ENCODE results near the gene WRAP53.

The WRAP53 gene

GRCh38 chr17:7684851-7685532 is 3.3 kb upstream of the WRAP53 start:
- TF ChIP-seq CTCF (IDR thresholded peaks at IDR 0.05; ENCODE audit: insufficient read depth, low read depth, low read length, missing control alignments): no peak
- H3K4me3 ChIP-seq (ENCODE audit: low read length): peak overlapping the region; percentile 96
- no peak for DNase-seq (ENCODE audit: low read depth)

GRCh38 chr17:7685533-7686221 is 2.6 kb upstream of the WRAP53 start:
- DNase-seq (ENCODE audit: low read depth): peak; percentile 96
- no peak for TF ChIP-seq CTCF (IDR thresholded peaks at IDR 0.05; ENCODE audit: insufficient read depth, low read depth, low read length, missing control alignments)
- peak overlapping the region; percentile 96 for H3K4me3 ChIP-seq (ENCODE audit: low read length)

- TF ChIP-seq CTCF (IDR thresholded peaks at IDR 0.05; ENCODE audit: insufficient read depth, low read depth, low read length, missing control alignments): no peak
- DNase-seq (ENCODE audit: low read depth): peak; percentile 84
- H3K4me3 ChIP-seq (ENCODE audit: low read length): peak overlapping the region; percentile 96
These were observed 1.8 kb upstream of the WRAP53 start for GRCh38 chr17:7686222-7687071.

- DNase-seq (ENCODE audit: low read depth): peak; percentile 93
- H3K4me3 ChIP-seq (ENCODE audit: low read length): peak within 1 kb of the TSS; percentile 96
- no peak for TF ChIP-seq CTCF (IDR thresholded peaks at IDR 0.05; ENCODE audit: insufficient read depth, low read depth, low read length, missing control alignments)
These were observed 987 bp upstream of the WRAP53 start, which contains the start of gene TP53 for GRCh38 chr17:7687072-7687907. Gene TP53, minus strand, starts transcription at chr17:7687490. Its CDS starts 10,896 bp downstream, at chr17:7676594.

DNA sequence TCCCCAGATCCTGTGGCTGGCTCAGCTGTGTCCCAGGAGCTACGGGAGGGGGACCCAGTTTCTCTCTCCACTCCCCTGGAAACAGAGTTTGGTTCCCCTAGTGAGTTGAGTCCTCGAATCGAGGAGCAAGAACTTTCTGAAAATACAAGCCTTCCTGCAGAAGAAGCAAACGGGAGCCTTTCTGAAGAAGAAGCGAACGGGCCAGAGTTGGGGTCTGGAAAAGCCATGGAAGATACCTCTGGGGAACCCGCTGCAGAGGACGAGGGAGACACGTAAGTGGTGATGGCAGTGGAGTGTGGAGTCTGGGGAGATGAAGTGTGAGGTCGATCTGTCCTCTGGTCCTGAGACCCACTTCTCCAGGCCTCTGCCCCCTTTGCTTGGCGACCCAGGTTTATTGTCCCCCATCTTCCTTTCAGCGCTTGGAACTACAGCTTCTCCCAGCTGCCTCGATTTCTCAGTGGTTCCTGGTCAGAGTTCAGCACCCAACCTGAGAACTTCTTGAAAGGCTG is 585 bp downstream of the WRAP53 start:
- DNase-seq (ENCODE audit: low read depth): no peak
- no peak for TF ChIP-seq CTCF (IDR thresholded peaks at IDR 0.05; ENCODE audit: insufficient read depth, low read depth, low read length, missing control alignments)
- H3K4me3 ChIP-seq (ENCODE audit: low read length): peak overlapping the region; percentile 96

- TF ChIP-seq CTCF (IDR thresholded peaks at IDR 0.05; ENCODE audit: insufficient read depth, low read depth, low read length, missing control alignments): no peak
- H3K4me3 ChIP-seq (ENCODE audit: low read length): no peak overlapping the region
- DNase-seq (ENCODE audit: low read depth): no peak
These were observed 7.3 kb downstream of the WRAP53 start for GRCh38 chr17:7695586-7695985.
